Measurements from ENCODE around the gene CST6. TPM values are rescaled to one million over a fixed set of nuclear protein-coding genes. Genes with fewer than 3 reads are reported as not detected.

CST6 gene
- total RNA-seq, 4 donors from 2014 or later = 1.6 to 6.2 TPM; not detected in 2

DNA sequence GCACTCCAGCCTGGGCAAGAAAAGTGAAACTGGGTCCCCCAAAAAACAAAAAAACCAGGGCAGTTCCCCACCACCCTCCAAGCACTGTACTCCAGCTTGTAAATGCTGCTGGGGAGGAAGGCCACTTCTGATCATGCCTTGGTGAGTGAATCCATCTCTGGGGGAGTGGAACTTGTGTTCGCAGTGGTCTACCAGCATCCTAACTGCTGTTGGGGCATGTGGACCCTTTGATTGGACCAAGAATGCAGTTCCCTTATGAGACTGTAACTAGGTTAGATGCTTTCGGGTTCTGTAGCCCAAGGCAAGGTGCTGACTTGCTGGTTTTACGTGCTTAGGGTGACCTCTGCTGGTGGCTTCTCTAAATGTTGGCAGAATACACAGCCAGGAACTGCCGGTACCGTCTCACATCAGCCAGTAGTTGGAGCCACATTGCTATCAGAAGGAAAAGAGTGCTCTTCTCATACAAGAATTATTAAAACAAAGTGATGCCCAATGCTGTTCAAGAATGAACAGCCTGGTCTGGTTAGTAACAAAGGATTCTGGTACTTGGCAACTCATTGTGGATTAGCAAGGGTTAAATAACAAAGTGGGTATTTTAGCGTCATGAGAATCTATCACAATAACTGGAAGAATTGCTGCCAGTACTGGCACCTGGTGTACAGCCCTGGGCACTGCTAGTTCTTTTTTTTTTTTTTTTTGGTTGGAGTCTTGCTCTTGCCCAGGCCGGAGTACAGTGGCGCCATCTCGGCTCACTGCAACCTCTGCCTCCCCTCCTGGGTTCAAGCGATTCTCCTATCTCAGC is 22.8 kb upstream of the CST6 start:
- ATAC-seq (ENCODE audit: low FRiP score) = peak; percentile 91
- DNase-seq (ENCODE audit: low spot score) = peak; percentile 90
- TF ChIP-seq, protein P1, sequence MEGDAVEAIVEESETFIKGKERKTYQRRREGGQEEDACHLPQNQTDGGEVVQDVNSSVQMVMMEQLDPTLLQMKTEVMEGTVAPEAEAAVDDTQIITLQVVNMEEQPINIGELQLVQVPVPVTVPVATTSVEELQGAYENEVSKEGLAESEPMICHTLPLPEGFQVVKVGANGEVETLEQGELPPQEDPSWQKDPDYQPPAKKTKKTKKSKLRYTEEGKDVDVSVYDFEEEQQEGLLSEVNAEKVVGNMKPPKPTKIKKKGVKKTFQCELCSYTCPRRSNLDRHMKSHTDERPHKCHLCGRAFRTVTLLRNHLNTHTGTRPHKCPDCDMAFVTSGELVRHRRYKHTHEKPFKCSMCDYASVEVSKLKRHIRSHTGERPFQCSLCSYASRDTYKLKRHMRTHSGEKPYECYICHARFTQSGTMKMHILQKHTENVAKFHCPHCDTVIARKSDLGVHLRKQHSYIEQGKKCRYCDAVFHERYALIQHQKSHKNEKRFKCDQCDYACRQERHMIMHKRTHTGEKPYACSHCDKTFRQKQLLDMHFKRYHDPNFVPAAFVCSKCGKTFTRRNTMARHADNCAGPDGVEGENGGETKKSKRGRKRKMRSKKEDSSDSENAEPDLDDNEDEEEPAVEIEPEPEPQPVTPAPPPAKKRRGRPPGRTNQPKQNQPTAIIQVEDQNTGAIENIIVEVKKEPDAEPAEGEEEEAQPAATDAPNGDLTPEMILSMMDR (IDR thresholded peaks at IDR 0.05) = peak in 2 of 3 donors; percentile 55 to 79

DNA sequence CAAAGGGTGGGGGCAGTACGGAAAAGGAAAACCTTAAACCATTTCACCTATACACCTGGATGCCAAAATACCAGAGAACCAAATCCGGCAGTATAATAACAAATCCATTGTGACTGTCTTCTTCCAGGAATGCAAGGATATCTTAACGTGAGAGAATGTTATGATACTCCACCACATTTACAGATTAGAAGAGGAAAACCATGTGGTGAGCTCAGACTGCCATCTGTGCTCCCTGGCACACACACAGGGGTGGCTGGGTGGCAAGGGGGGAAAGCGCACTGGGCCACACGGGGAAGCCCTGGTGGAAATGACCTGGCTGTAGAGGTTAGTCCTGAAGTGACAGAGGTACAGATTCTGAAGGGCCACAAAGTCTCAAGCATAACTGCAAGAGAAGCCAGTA is 19.8 kb upstream of the CST6 start:
- TF ChIP-seq, protein P1 (IDR thresholded peaks at IDR 0.05) = no peak
- no peak for DNase-seq (ENCODE audit: low spot score)
- no peak for ATAC-seq (ENCODE audit: low FRiP score)

DNA sequence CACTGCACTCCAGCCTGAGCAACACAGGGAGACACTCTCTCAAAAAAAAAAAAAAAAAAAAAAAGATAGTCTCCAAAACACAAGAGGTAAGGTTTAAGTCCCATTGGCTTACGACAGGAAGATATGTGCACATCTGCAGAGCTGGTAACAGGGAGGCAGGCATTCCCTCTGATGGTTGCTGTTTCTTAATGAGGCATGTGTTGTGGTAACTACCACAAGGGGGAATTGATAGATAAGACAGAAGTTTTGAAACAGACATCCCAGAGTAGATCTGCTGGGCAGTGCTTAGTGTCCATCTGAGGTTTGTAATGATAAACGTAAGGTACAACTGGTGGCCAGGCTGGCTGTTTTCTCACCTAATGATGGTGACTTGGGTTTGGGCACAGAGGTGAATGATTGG is 14.5 kb upstream of the CST6 start:
- ATAC-seq (ENCODE audit: low FRiP score) = no peak

DNA sequence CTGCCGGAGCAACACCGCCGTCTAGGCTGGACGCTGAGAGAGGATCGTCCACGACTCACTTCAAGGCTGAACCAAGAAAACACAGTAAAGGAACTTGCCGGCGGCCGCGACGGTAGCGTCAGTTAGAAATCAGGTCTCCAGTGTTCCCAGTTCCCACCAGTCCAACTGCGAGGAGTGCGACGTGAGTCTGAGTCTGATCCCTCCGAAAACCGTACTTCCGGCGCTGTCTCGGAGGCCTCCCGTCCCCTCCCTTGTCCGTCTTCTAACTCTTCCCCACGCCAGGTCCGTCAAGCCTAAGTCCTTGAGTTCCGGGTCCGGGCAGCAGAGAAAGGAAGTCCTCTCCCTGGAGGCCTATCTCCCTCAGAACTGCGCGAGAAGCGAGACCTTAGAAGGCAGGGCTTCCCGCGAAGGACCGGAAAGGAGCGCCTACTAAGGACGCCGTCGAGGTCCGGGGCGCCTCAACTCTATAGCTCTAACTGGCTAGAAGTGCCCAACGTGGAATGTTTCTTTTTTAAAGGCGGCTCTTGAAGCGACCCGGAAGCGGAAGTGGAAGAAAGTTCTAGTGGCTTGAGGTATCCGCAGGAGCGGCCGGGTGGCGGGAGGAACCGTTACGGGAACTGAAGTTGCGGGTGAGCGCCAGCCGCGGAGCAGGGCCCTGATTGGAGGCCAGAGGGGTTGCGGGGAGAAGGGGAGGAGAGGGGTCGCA is 9.7 kb upstream of the CST6 start, which contains the start of the genes BANF1 and EIF1AD:
Gene BANF1 (plus strand): TSS at position 562 of the 706 bp plus-strand sequence. CDS start 748 bp downstream, outside the sequence.
Gene EIF1AD (minus strand): TSS at position 216 of the 706 bp plus-strand sequence. CDS start 1,768 bp downstream, outside the sequence.
- TF ChIP-seq, protein P1 (IDR thresholded peaks at IDR 0.05) = no peak
- DNase-seq (ENCODE audit: low spot score) (peak; percentile 79), ATAC-seq (ENCODE audit: low FRiP score) (peak; percentile 93)

More for the DNA sequence above, 14.5 kb upstream of the CST6 start:
- TF ChIP-seq, protein P1 (IDR thresholded peaks at IDR 0.05) = no peak
- DNase-seq (ENCODE audit: low spot score) = no peak

DNA sequence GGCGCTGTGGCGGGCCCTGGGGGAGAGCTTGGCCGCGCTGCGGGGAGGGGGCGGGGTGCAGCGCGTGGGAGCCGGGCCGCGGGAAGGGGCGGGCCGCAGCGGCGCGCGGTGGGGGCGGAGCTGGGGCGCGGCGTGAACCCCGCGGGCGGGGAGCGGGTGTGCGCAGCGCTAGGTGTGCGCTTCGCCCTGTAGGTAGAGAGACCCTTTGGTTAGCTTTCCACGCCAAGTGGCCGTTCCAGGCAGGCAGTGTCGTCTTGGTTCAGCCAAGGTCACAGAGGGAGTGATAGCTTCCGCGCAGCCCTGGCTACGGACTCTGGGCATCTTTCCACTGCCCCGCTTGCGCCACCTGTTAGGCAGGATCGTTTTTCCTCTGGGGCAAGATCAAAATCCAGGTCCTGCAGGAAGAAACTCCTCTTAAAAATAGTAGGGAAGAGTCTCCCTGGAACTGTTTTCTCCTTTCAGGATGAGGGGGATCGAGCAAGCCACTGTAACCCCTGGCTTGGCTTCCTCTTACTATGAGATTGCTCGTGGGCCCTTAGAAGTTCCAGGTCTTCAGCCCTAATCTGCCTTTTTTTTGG is 9.1 kb upstream of the CST6 start:
- peak; percentile 83 for ATAC-seq (ENCODE audit: low FRiP score)
- DNase-seq (ENCODE audit: low spot score) = no peak

DNA sequence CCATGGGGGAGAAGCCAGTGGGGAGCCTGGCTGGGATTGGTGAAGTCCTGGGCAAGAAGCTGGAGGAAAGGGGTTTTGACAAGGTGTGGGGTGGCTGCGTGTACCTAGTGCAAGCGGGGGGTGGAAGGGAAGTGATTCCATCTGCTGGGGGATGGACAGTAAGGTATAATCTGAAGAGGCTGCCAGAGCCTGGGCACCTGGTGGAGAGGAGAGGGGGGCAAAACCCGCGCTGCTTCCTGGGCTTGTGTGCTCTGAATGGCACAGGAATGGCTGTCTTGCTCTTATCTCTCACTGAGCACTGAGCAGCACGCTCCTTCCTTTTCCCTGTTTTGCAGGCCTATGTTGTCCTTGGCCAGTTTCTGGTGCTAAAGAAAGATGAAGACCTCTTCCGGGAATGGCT is 8.5 kb upstream of the CST6 start:
- no peak for ATAC-seq (ENCODE audit: low FRiP score)
- no peak for DNase-seq (ENCODE audit: low spot score)
- TF ChIP-seq, protein P1 (IDR thresholded peaks at IDR 0.05) = no peak

More for the DNA sequence above, 9.1 kb upstream of the CST6 start:
- TF ChIP-seq, protein P1 (IDR thresholded peaks at IDR 0.05) = no peak

Data from omental fat pad (tissue), 4 donors.